ENCODE measurements around the gene CHKA. TPM values are rescaled to one million over a fixed set of nuclear protein-coding genes. Genes with fewer than 3 reads are reported as not detected.

CHKA gene
- total RNA-seq, 1 experiment from 2014 or later = 136 TPM

- in situ Hi-C loops (cut with HindIII; ENCODE audit: low pct_unique_long_range_greater_than_20kb, low sequenced_read_pairs) = no loop called here
- H3K27ac ChIP-seq (ENCODE audit: low read length) = peak overlapping the region; percentile 92
- H3K4me1 ChIP-seq (ENCODE audit: control insufficient read depth, insufficient read depth, low read length) = peaks cover 66% of the 10 kb centered on the region
- ChIA-PET POLR2A (no interaction called here), CTCF (interaction anchor here (0.8 to 1.3 kb wide), 3 partner anchors 13 to 202 kb away, joined by 3 to 4 read pairs (median 4); no protein-coding TSS in a partner anchor)
- BruUV-seq (replicated peaks) = no TSS peak
- H3K9me3 ChIP-seq (ENCODE audit: control insufficient read depth, insufficient read depth, low read depth, low read length) = no peaks in the 10 kb centered on the region
- H3K27me3 ChIP-seq (ENCODE audit: control insufficient read depth, insufficient read depth, low read length) = no peaks in the 10 kb centered on the region
- intact Hi-C loops (cut with micrococcal nuclease; ENCODE audit: unreplicated experiment) = no loop called here
- DNase-seq (ENCODE audit: low read depth, low spot score) = no peak
- no peak for ATAC-seq
- H3K4me3 ChIP-seq (ENCODE audit: low read depth in 2 of 2, low read length in 2 of 2) = peak overlapping the region; percentile 37 to 47; a peak in 3 of 4 replicates
- TF ChIP-seq, protein P1, sequence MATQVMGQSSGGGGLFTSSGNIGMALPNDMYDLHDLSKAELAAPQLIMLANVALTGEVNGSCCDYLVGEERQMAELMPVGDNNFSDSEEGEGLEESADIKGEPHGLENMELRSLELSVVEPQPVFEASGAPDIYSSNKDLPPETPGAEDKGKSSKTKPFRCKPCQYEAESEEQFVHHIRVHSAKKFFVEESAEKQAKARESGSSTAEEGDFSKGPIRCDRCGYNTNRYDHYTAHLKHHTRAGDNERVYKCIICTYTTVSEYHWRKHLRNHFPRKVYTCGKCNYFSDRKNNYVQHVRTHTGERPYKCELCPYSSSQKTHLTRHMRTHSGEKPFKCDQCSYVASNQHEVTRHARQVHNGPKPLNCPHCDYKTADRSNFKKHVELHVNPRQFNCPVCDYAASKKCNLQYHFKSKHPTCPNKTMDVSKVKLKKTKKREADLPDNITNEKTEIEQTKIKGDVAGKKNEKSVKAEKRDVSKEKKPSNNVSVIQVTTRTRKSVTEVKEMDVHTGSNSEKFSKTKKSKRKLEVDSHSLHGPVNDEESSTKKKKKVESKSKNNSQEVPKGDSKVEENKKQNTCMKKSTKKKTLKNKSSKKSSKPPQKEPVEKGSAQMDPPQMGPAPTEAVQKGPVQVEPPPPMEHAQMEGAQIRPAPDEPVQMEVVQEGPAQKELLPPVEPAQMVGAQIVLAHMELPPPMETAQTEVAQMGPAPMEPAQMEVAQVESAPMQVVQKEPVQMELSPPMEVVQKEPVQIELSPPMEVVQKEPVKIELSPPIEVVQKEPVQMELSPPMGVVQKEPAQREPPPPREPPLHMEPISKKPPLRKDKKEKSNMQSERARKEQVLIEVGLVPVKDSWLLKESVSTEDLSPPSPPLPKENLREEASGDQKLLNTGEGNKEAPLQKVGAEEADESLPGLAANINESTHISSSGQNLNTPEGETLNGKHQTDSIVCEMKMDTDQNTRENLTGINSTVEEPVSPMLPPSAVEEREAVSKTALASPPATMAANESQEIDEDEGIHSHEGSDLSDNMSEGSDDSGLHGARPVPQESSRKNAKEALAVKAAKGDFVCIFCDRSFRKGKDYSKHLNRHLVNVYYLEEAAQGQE (IDR thresholded peaks at IDR 0.05; ENCODE audit: insufficient read depth in 1 of 2, low read depth in 2 of 2, low read length in 1 of 2) = no peak
- TF ChIP-seq POLR2AphosphoS5 (IDR thresholded peaks at IDR 0.05; ENCODE audit: low read depth, low read length) (no peak), TCF7L2 (IDR thresholded peaks at IDR 0.05; ENCODE audit: low read depth, low read length) (no peak), SIN3A (IDR thresholded peaks at IDR 0.05; ENCODE audit: borderline replicate concordance, insufficient read depth, low read depth, low read length) (no peak)
- TF ChIP-seq, protein P2, sequence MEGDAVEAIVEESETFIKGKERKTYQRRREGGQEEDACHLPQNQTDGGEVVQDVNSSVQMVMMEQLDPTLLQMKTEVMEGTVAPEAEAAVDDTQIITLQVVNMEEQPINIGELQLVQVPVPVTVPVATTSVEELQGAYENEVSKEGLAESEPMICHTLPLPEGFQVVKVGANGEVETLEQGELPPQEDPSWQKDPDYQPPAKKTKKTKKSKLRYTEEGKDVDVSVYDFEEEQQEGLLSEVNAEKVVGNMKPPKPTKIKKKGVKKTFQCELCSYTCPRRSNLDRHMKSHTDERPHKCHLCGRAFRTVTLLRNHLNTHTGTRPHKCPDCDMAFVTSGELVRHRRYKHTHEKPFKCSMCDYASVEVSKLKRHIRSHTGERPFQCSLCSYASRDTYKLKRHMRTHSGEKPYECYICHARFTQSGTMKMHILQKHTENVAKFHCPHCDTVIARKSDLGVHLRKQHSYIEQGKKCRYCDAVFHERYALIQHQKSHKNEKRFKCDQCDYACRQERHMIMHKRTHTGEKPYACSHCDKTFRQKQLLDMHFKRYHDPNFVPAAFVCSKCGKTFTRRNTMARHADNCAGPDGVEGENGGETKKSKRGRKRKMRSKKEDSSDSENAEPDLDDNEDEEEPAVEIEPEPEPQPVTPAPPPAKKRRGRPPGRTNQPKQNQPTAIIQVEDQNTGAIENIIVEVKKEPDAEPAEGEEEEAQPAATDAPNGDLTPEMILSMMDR (IDR thresholded peaks at IDR 0.05) = no peak; the same call in 1 of the 2 replicates
- H3K36me3 ChIP-seq (ENCODE audit: control insufficient read depth, insufficient read depth, low read length) = no peaks in the 10 kb centered on the region
Measured at GRCh38 chr11:68009391-68010089, 111.6 kb downstream of the CHKA start.

DNA sequence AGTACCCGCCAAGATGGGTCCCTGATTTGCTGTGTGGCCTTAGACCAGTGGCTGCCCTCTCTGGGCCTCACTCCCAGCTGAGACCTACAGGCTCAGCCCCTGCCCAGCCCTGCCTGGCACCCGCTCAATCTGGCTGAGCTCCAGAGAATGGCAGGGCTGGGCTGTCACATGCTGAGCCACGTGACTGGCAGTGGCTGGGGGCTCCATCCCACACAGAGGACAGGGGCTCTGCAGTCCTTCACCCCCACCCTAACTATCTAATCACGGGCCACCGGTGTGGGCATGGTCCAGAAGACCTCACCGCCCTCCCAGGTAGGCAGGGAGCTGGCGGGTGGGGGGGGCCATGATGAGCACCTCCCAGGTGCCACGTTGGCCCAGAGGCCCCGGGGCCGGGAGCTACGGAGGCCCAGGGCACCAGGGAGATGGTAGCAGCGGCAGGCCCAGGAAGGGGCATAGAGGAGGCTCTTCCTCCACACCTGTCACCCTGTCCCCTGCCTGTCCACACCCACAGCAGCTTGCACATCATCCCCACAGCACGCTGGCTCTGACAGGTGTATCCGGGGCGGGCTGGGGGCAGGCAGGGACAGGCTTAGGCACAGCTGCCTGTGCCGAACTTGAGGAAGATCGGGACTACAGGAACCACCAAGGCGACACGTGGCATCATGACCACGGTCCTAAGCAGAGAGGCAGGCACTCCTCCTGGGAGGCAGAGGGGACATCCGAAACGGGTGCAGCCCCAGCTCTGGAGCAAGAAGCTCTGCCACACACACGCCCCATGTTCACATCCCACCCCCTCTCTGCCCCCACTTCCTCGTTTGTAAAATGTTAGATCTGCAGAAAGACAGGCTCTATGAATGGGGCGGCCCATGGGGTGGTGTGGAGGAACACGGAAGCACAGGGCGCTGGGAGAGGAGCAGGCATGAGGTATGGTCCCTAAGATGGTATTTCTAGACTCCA lies 112.5 kb downstream of the CHKA start:
- peaks cover 61% of the 10 kb centered on the region for H3K4me1 ChIP-seq (ENCODE audit: control insufficient read depth, insufficient read depth, low read length)
- H3K27ac ChIP-seq (ENCODE audit: low read length) = peak overlapping the region; percentile 92
- H3K36me3 ChIP-seq (ENCODE audit: control insufficient read depth, insufficient read depth, low read length) = no peaks in the 10 kb centered on the region
- no peaks in the 10 kb centered on the region for H3K27me3 ChIP-seq (ENCODE audit: control insufficient read depth, insufficient read depth, low read length)
- CTCF ChIA-PET = interaction anchor here (1.0 kb wide), 1 partner anchor 53 kb away, joined by 4 read pairs; no protein-coding TSS in a partner anchor
- POLR2A ChIA-PET = no interaction called here
- no peak for ATAC-seq
- no peaks in the 10 kb centered on the region for H3K9me3 ChIP-seq (ENCODE audit: control insufficient read depth, insufficient read depth, low read depth, low read length)
- DNase-seq (ENCODE audit: low read depth, low spot score) = no peak
- H3K4me3 ChIP-seq (ENCODE audit: low read depth in 2 of 2, low read length in 2 of 2) = no peak overlapping the region
- intact Hi-C loops (cut with micrococcal nuclease; ENCODE audit: unreplicated experiment) = no loop called here
- BruUV-seq (replicated peaks) = no TSS peak
- TF ChIP-seq POLR2AphosphoS5 (IDR thresholded peaks at IDR 0.05; ENCODE audit: low read depth, low read length) (no peak), TCF7L2 (IDR thresholded peaks at IDR 0.05; ENCODE audit: low read depth, low read length) (no peak), SIN3A (IDR thresholded peaks at IDR 0.05; ENCODE audit: borderline replicate concordance, insufficient read depth, low read depth, low read length) (no peak)
- TF ChIP-seq, protein P1 (IDR thresholded peaks at IDR 0.05; ENCODE audit: insufficient read depth in 1 of 2, low read depth in 2 of 2, low read length in 1 of 2) = no peak
- TF ChIP-seq, protein P2 (IDR thresholded peaks at IDR 0.05) = no peak
- in situ Hi-C loops (cut with HindIII; ENCODE audit: low pct_unique_long_range_greater_than_20kb, low sequenced_read_pairs) = no loop called here

Data from Panc1 (cell line).